Occipital lobe (tissue), 2 donors: ENCODE data around the gene TTC31. TPM values are rescaled to one million over a fixed set of nuclear protein-coding genes. Genes with fewer than 3 reads are reported as not detected.
A peak's percentile ranks its signal among the peaks of the same experiment; 100 is the strongest.

ENCODE experiments used
- DNase-seq: peaks from one replicate; lab custom pipeline; 2025; lab: John Stamatoyannopoulos, UW
- total RNA-seq: library from RNA; depleted of rRNA; stranded (reverse); fragments of >200 nt; gene quantifications from one replicate; pipeline ENCODE4 v1.2.3, GENCODE V29; 2014

The TTC31 gene
- total RNA-seq, 1 donor from 2014 or later = 5.9 TPM

DNA sequence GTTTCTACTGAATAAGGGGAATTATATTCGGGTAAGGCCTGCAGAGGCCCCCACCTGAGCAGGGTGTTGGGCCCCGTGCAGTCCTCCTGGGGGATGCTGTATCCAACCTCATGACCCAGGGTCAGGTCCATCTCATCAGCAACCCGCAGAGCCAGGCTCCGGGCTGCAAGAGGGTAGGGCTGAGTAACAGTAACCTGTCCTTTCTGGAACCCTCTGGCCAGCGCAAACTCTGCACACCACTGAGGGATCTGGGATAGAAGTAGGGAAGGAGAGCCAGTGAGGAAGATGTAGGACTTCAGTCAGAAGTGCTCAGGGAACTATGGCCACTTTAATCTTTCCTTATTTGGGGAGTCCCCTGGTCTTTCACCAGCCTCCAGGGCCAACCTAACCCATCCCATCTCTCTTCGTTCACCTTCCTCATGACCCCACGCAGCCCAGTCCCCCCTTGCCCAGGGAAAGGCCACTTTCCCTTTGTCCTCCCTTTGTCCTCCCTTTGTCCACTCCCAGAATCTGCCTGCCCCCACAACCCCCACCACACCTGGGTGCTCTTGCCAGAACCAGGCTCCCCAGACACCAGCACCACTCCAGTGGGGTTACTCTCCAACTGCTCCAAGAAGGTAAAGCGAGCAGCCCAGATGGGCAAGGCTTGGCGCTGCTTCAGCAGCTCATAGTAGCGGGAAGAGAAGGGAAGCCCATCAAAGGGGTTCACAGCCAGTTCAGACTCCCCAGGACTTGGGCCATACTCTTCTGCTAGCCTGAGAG lies 42.3 kb downstream of the TTC31 start:
- DNase-seq = no peak

GRCh38 chr2:74525717-74526648 lies 43.1 kb downstream of the TTC31 start, which contains the start of gene DQX1:
DQX1 (minus strand) TSS chr2:74526231; CDS start chr2:74525729, 502 bp downstream.
- DNase-seq = no peak

DNA sequence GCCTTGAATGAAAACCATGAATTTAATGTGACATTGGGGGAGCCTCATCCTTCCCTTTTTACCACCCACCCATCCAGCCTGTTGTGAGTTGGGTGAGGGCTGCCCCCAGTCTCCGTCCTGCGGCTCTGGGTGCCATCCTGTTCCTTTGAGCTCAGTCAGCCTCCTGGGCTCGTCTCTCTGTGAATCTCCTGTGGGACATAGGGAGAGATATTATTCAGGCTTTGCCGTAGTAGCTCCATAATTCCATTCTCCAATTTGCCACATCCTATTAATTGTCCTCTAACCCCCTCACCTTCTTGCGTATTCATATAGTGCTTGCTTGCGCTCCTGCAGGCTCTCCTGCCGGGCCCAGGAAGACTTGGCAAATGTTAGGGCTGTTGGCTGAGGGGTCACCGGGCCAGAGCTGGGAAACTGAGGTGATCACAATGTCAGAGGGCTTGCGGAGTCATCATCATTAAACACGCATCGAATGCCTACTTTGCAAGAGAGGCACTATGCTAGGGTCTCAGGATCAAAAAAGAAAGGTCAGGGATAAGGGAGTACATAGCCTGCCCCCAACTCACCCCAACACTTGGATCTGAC lies 43.9 kb downstream of the TTC31 start:
- no peak for DNase-seq

GRCh38 chr2:74527741-74528140 lies 44.9 kb downstream of the TTC31 start:
- no peak for DNase-seq

GRCh38 chr2:74528600-74529356 lies 45.9 kb downstream of the TTC31 start:
- no peak for DNase-seq

GRCh38 chr2:74529357-74530238 lies 46.7 kb downstream of the TTC31 start, which contains the start of the genes AUP1 and HTRA2:
AUP1 (minus strand) TSS chr2:74529706; CDS start chr2:74529629, 77 bp downstream.
HTRA2 (plus strand) TSS chr2:74529933; CDS start chr2:74530007, 74 bp downstream.
- peak; percentile 99 for DNase-seq

DNA sequence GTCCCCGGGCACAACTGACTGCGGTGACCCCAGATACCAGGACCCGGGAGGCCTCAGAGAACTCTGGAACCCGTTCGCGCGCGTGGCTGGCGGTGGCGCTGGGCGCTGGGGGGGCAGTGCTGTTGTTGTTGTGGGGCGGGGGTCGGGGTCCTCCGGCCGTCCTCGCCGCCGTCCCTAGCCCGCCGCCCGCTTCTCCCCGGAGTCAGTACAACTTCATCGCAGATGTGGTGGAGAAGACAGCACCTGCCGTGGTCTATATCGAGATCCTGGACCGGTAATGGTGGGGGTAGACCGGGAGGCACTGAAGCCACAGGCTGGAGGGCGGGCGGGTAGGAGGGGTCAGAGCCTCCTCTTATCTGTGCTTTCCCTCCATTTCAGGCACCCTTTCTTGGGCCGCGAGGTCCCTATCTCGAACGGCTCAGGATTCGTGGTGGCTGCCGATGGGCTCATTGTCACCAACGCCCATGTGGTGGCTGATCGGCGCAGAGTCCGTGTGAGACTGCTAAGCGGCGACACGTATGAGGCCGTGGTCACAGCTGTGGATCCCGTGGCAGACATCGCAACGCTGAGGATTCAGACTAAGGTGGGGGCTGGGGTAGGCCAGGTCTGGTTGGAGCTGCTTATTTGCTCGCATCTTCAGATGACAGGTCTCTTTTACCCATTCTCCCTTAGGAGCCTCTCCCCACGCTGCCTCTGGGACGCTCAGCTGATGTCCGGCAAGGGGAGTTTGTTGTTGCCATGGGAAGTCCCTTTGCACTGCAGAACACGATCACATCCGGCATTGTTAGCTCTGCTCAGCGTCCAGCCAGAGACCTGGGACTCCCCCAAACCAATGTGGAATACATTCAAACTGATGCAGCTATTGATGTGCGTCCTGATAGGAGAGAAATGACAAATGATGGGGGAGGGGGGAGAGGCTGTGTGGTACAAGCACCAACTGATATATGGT lies 47.6 kb downstream of the TTC31 start:
- peak; percentile 20 for DNase-seq

- no peak for DNase-seq
Measured at GRCh38 chr2:74531666-74532065, 48.8 kb downstream of the TTC31 start.

DNA sequence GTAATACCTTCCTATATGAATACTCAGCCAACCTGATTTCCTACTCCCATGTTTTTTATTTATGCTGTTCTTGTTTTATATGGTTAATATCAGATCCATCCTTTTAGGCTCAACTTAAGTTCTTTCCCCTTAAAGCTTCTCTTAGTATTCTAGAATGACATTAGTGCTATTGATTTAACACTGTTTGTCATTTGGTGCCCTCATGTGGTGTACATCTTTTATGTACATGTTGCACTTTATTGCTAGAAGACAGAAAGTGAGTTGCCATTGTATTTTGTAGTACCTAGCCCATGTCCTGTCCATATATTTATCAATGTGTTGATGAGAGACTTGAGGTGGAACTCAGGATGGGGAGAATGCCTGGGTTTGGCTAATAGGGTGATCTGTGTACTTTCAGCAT lies 49.3 kb downstream of the TTC31 start:
- no peak for DNase-seq

DNA sequence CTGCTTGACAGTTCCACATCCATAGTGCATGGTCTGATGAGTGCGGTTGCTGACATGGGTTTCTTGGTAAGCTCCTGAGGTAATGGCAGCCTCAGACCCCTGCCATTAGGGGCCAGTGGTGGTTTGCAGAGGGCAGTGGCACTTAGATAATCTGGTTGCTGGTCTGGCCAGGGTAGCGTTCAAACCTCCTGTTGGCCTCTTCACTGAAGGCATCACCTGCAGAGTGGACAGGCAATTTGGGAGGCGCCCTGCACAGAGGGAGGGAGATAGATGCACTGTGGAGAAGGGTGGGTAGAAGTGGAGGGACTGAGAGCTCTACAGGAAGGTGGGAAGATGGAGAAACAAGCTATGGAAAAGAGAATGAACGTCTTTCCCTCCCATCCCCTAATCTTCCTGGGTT lies 50.6 kb downstream of the TTC31 start:
- DNase-seq = no peak

- DNase-seq = no peak
Measured at GRCh38 chr2:74534411-74534810, 51.5 kb downstream of the TTC31 start.

GRCh38 chr2:74535440-74535965 lies 52.6 kb downstream of the TTC31 start:
- no peak for DNase-seq

- DNase-seq = no peak
Measured at GRCh38 chr2:74536166-74536950, 53.5 kb downstream of the TTC31 start.

DNA sequence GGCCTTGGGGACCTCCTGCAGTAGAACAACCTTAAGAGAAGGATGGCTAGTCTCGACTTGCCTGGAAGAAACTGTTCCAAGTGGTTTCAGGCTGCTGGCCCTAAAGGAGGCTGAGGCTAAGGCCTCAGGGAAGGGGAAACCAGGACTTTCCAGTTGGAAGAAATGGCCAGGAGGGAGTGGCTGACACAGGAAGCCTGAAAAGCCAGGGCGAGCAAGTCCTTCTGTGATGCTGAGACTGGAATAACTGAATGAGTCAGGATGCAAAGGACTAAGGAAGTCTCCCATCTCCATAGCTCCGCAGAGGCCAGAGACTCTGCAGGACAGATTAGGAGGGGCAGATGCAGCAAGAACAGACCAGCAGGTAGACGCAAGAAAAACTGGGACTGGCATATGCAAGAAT lies 54.3 kb downstream of the TTC31 start:
- DNase-seq = no peak

- no peak for DNase-seq
Measured at GRCh38 chr2:74538881-74539339, 56.0 kb downstream of the TTC31 start.

- DNase-seq = no peak
Measured at GRCh38 chr2:74540291-74540690, 57.4 kb downstream of the TTC31 start.

DNA sequence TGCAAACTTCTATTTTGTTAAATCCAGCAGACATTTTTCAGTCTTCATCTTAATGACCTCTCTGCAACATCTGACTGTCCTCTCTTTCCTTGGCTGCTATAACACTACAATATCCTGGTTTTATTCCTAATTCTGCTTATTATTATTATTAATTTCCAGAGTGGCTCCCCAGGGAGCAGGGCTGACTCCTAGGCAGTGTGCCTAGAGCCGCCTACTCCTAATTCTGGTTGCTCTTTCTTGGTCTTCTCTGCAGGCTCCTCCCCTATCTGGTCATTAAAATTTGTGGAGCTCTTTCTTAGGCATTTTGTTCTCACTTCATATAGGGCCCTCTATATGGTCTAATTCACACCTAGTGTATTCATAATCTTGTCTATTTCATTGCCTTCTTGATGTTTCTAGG lies 60.1 kb downstream of the TTC31 start:
- no peak for DNase-seq
